ENCODE data around the gene NCF2.

- TF ChIP-seq CTCF (conservative IDR thresholded peaks at IDR 0.05; ENCODE audit: low read depth, low read length) (no peak), EZH2phosphoT487 (IDR thresholded peaks at IDR 0.05; ENCODE audit: borderline replicate concordance, low read length) (no peak)
Measured at GRCh38 chr1:183593356-183593755, 3.1 kb upstream of the NCF2 start.

Data from PC-3 (cell line).